Body of pancreas (tissue), 4 donors: ENCODE data around the gene ZFP37. TPM values are rescaled to one million over a fixed set of nuclear protein-coding genes. Genes with fewer than 3 reads are reported as not detected.

Experiments used
- ATAC-seq: fragments of 150-250 bp; one replicate; pipeline ENCODE4 v1.9.1; 2016
- DNase-seq, 4 donors: peaks; one replicate each; pipeline ENCODE4 v3.0.0-alpha.2; 2019
- H3K27ac ChIP-seq, 4 donors: fragments of 200-600 bp; sonication (generic); 1 replicate in 3 of 4; 2 replicates in 1 of 4; pipeline versions ENCODE4 v1.5.1 to v1.6.1; 2016 to 2019; ENCODE audit warnings: mild to moderate bottlenecking in 1 of 4, mixed read lengths in 1 of 4, moderate library complexity in 1 of 4
- H3K27me3 ChIP-seq, 2 donors: fragments of 200-600 bp; sonication (generic); one replicate each; pipeline ENCODE4 v1.6.0; 2016; ENCODE audit warnings: mild to moderate bottlenecking in 1 of 2
- H3K36me3 ChIP-seq, 2 donors: fragments of 200-600 bp; sonication (generic); replicated peaks in 1 of 2; 2 replicates each; pipeline ENCODE4 v1.5.1; 2016; ENCODE audit warnings: low read depth in 2 of 2; ENCODE audit not compliant: insufficient read depth in 1 of 2
- H3K4me1 ChIP-seq: fragments of 200-600 bp; sonication (generic); one replicate; pipeline ENCODE4 v1.6.0; 2016
- H3K4me3 ChIP-seq, 2 donors: fragments of 200-600 bp; sonication (generic); 1 replicate in 1 of 2; 2 replicates in 1 of 2; pipeline ENCODE4 v1.5.1; 2016 to 2019
- H3K9me3 ChIP-seq, 3 donors: fragments of 200-600 bp; sonication (generic); 1 replicate in 2 of 3; 2 replicates in 1 of 3; pipeline ENCODE4 v1.5.1; 2016
- POLR2A ChIP-seq, 3 donors: fragments of 450-650 bp; IDR thresholded peaks; one replicate each; pipeline ENCODE4 v1.6.1; 2016; ENCODE audit warnings: antibody characterized with exemption in 3 of 3, mild to moderate bottlenecking in 2 of 3
- WGBS, 2 donors: methylation state at CpG; one replicate each; pipeline ENCODE4 v1.1.5; 2017; 5-methylcytosine and 5-hydroxymethylcytosine counted together
- intact Hi-C: fragments of 100-400 bp; cut with DNase I; formaldehyde crosslinking; loops from one replicate; pipeline ENCODE4 v1.15.1; 2023
- total RNA-seq, 2 donors: library from RNA; depleted of rRNA; stranded (reverse); fragments of >200 nt; gene quantifications; one replicate each; pipeline ENCODE4 v1.1.0, GENCODE V29; 2016
- TF ChIP-seq, protein P1 (sequence below), 7 experiments: fragments of 450-650 bp in 4 of 7; fragments of 200-600 bp in 3 of 7; sonication (generic) in 3 of 7; IDR thresholded peaks; one replicate each; pipeline ENCODE4 v1.5.1; 2016 to 2019; ENCODE audit warnings: antibody characterized with exemption in 7 of 7

The ZFP37 gene
- total RNA-seq, 2 donors from 2014 or later: 0.33 to 4.4 TPM

DNA sequence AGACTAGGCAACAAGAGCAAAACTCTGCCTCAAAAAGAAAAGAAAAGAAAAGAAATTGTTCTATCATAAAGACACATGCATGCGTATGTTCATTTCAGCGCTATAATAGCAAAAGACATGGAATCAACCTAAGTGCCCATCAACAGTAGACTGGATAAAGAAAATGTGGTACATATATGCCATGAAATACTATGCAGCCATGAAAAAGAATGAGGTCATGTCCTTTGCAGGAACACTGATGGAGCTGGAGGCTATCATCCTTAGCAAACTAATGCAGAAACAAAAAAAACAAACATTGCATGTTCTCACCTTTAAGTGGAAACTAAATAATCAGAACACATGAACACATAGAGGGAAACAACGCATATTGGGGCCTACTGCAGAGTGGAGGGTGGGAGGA lies 38.3 kb downstream of the ZFP37 start:
- peaks cover 0 to 14% (median 0%) of the 10 kb centered on the region in 3 donors for H3K9me3 ChIP-seq
- no peak overlapping the region for H3K4me3 ChIP-seq
- no peak for ATAC-seq
- intact Hi-C loops: no loop called here
- H3K27me3 ChIP-seq: no peaks in the 10 kb centered on the region
- no peaks in the 10 kb centered on the region for H3K4me1 ChIP-seq
- no peaks in the 10 kb centered on the region for H3K36me3 ChIP-seq
- no peak for DNase-seq
- no peak for TF ChIP-seq POLR2A (IDR thresholded peaks at IDR 0.05)
- TF ChIP-seq, protein P1, sequence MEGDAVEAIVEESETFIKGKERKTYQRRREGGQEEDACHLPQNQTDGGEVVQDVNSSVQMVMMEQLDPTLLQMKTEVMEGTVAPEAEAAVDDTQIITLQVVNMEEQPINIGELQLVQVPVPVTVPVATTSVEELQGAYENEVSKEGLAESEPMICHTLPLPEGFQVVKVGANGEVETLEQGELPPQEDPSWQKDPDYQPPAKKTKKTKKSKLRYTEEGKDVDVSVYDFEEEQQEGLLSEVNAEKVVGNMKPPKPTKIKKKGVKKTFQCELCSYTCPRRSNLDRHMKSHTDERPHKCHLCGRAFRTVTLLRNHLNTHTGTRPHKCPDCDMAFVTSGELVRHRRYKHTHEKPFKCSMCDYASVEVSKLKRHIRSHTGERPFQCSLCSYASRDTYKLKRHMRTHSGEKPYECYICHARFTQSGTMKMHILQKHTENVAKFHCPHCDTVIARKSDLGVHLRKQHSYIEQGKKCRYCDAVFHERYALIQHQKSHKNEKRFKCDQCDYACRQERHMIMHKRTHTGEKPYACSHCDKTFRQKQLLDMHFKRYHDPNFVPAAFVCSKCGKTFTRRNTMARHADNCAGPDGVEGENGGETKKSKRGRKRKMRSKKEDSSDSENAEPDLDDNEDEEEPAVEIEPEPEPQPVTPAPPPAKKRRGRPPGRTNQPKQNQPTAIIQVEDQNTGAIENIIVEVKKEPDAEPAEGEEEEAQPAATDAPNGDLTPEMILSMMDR (IDR thresholded peaks at IDR 0.05): no peak
- 81 to 86% methylated on average over 3 of the region's 3 CpGs for WGBS, 2 donors
- H3K27ac ChIP-seq: no peak overlapping the region

DNA sequence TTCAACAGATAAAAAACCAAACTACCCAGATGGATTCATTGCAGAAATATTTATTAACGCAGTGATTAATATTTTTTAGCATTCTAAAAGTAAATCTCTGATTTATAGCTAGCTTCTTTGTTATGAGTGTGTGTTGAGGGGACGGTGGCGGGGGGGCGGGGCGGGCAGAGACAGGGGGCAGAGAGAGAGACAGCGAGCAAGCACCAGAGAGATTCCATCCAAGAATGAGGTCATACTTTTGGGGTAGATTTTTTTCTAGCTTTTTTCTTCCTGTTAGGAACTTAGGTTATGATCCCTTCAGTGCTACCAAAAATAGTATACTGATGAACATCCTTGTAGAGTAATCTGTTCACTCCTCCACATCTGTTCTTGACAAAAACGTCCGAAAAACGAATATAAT lies 44.0 kb downstream of the ZFP37 start:
- no peak overlapping the region for H3K27ac ChIP-seq
- ATAC-seq (no peak), DNase-seq (no peak)
- WGBS, 2 donors: 14 to 18% methylated on average over 9 of the region's 9 CpGs
- no peaks in the 10 kb centered on the region for H3K4me1 ChIP-seq
- no peak overlapping the region for H3K4me3 ChIP-seq
- intact Hi-C loops: no loop called here
- TF ChIP-seq, protein P1 (IDR thresholded peaks at IDR 0.05): no peak
- TF ChIP-seq POLR2A (IDR thresholded peaks at IDR 0.05): no peak
- no peaks in the 10 kb centered on the region for H3K27me3 ChIP-seq
- H3K9me3 ChIP-seq: no peaks in the 10 kb centered on the region
- H3K36me3 ChIP-seq: no peaks in the 10 kb centered on the region

DNA sequence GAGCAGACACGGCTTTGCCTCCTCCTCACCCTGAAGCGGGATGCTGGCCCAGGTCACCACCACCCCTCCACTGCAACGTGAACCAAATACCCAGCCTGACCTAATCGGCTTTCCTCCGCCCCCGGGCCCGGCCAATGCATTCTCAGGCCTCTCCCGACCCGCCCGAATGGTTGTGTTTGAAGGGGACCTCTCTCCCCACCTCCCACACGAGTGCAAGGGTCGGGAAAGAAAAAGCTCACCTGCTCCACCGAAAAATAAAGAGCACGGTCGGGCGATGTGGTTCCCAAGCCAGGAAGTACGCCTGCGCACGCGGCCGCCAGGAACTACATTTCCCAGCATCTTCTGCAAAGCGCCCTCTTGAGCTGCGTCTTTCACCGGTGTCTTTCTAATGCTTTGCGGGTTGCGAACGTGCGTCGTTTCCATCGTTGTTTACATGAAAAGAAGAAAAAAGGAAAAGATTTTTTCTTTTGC lies 44.6 kb downstream of the ZFP37 start, which contains the start of gene ZNF883:
Gene ZNF883, minus strand, starts transcription at position 282 of the 471 bp plus-strand sequence.
- Histone ChIP-seq H3K4me1 (no peaks in the 10 kb centered on the region), H3K27me3 (no peaks in the 10 kb centered on the region), H3K27ac (no peak within 1 kb of the TSS), H3K4me3 (peak within 1 kb of the TSS in 1 of 2 donors; percentile 5), H3K36me3 (no peaks in the 10 kb centered on the region), H3K9me3 (no peaks in the 10 kb centered on the region)
- intact Hi-C loops: no loop called here
- DNase-seq (peak; percentile 53 to 66 (median 60)), ATAC-seq (peak; percentile 67)
- TF ChIP-seq, protein P1 (IDR thresholded peaks at IDR 0.05): no peak
- 2 to 3% methylated on average over 27 to 30 of the region's 30 CpGs for WGBS, 2 donors

DNA sequence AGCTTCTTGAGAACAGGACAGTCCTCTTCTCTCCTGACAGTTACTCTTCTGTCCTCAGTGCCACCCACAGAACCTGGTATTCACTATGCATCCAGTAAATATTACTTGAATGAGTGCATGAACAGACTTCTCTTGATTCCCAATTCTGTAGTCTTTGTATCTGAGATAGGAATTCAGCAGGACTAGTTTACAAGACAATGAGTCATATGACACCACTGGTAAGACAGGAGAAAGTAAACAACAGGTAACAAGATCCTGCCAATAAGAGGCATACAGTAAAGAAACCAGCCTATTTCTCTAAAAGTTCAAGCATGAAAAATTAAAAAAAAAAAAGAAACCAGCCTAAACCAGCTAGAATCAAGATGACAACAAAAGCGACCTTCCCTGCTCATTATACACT lies 50.7 kb downstream of the ZFP37 start:
- Histone ChIP-seq H3K4me1 (no peaks in the 10 kb centered on the region), H3K27ac (no peak overlapping the region), H3K36me3 (peaks cover 0 to 3% of the 10 kb centered on the region in 2 donors), H3K4me3 (no peak overlapping the region), H3K9me3 (peaks cover 0 to 10% (median 0%) of the 10 kb centered on the region in 3 donors), H3K27me3 (no peaks in the 10 kb centered on the region)
- no peak for TF ChIP-seq POLR2A (IDR thresholded peaks at IDR 0.05)
- TF ChIP-seq, protein P1 (IDR thresholded peaks at IDR 0.05): no peak
- DNase-seq: no peak
- no peak for ATAC-seq
- 39 to 43% methylated on average over 1 of the region's 1 CpG for WGBS, 2 donors
- intact Hi-C loops: no loop called here

DNA sequence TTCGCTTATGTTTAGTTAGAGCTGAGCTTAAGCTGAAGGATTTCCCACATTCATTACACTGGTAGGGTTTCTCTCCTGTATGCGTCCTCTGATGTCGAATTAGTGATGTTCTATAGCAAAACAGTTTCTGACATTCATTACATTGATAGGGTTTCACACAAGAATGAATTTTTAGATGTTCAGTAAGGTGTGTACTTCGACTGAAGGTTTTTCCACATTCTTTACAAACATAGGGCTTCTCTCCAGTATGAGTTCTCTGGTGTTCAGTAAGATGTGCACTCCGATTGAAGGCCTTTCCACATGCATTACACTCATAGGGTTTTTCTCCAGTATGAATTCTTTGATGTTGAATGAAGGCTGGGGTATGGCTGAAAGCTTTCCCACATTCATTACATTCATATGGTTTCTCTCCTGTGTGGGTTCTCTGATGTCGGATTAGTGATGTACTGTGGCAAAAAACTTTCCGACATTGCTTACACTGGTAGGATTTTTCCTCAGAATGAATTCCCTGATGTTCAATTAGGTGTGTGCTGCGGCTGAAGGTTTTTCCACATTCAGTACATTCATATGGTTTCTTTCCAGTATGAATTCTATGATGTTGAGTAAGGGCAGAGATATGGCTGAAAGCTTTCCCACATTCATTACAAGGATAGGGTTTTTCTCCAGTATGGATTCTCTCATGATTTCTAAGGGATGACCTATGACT lies 59.1 kb downstream of the ZFP37 start:
- no peaks in the 10 kb centered on the region for H3K4me1 ChIP-seq
- intact Hi-C loops: no loop called here
- ATAC-seq: no peak
- peaks cover 0 to 3% of the 10 kb centered on the region in 2 donors for H3K36me3 ChIP-seq
- no peak overlapping the region for H3K27ac ChIP-seq
- 78 to 85% methylated on average over 8 of the region's 8 CpGs for WGBS, 2 donors
- TF ChIP-seq POLR2A (IDR thresholded peaks at IDR 0.05): no peak
- TF ChIP-seq, protein P1 (IDR thresholded peaks at IDR 0.05): no peak
- H3K27me3 ChIP-seq: no peaks in the 10 kb centered on the region
- DNase-seq: no peak
- H3K9me3 ChIP-seq: peaks cover 0 to 51% (median 6%) of the 10 kb centered on the region in 3 donors
- no peak overlapping the region for H3K4me3 ChIP-seq
